ENCODE data around the gene VEZF1.

DNA sequence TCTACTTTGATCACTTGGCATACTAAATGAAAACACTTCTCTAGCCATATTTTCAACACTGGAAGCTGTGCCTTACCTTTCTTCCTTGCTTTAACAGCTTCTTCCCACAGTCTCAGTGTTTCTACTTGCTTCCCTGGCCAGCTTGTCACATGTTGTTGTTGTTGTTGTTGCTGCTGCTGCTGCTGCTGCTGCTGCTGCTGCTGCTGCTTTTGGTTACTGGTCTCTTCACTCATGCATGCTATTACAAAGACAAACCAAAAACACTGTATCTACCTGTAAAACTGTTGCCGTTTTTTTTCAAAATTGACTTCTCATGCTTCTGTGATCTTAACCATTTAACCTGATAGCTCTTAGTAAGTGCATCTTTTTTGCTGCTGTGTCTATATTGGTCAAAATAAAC, 9.0 kb downstream of the VEZF1 start:
- TF ChIP-seq, protein P1, sequence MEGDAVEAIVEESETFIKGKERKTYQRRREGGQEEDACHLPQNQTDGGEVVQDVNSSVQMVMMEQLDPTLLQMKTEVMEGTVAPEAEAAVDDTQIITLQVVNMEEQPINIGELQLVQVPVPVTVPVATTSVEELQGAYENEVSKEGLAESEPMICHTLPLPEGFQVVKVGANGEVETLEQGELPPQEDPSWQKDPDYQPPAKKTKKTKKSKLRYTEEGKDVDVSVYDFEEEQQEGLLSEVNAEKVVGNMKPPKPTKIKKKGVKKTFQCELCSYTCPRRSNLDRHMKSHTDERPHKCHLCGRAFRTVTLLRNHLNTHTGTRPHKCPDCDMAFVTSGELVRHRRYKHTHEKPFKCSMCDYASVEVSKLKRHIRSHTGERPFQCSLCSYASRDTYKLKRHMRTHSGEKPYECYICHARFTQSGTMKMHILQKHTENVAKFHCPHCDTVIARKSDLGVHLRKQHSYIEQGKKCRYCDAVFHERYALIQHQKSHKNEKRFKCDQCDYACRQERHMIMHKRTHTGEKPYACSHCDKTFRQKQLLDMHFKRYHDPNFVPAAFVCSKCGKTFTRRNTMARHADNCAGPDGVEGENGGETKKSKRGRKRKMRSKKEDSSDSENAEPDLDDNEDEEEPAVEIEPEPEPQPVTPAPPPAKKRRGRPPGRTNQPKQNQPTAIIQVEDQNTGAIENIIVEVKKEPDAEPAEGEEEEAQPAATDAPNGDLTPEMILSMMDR (IDR thresholded peaks at IDR 0.05; ENCODE audit: low read depth, low read length, poor library complexity, severe bottlenecking), result no peak
- no peak for TF ChIP-seq EZH2phosphoT487 (IDR thresholded peaks at IDR 0.05; ENCODE audit: borderline replicate concordance, low read length)

All from DOHH2 (cell line).